Lower leg skin (tissue), 3 donors: ENCODE data around the gene SCAI.

Source experiments
- CTCF ChIP-seq, 3 donors: fragments of 450-650 bp; IDR thresholded peaks; one replicate each; pipeline ENCODE4 v1.5.1; 2016; ENCODE audit warnings: antibody characterized with exemption in 3 of 3, mild to moderate bottlenecking in 3 of 3, moderate library complexity in 2 of 3
- POLR2A ChIP-seq, 2 donors: fragments of 450-650 bp; IDR thresholded peaks; one replicate each; pipeline ENCODE4 v1.6.1; 2016 to 2017; ENCODE audit warnings: antibody characterized with exemption in 2 of 2, mild to moderate bottlenecking in 1 of 2, moderate library complexity in 1 of 2

- TF ChIP-seq CTCF (IDR thresholded peaks at IDR 0.05) (no peak), POLR2A (IDR thresholded peaks at IDR 0.05) (no peak)
These were observed 57.4 kb downstream of the SCAI start for GRCh38 chr9:125085703-125086477.
